Esophagus squamous epithelium (tissue), 5 donors: ENCODE results near the gene CHMP5. TPM values are rescaled to one million over a fixed set of nuclear protein-coding genes. Genes with fewer than 3 reads are reported as not detected.
"Not testable (repeated sequence)": the region's sequence is repeated elsewhere in the genome, so short reads cannot be mapped to it uniquely, and the experiment has no call there.

Experiments
- DNase-seq: peaks from one replicate; lab custom pipeline; 2025; lab: John Stamatoyannopoulos, UW
- H3K27ac ChIP-seq, 4 donors: fragments of 200-600 bp; sonication (generic); one replicate each; pipeline ENCODE4 v1.5.1; 2016 to 2019; ENCODE audit warnings: mild to moderate bottlenecking in 1 of 4
- H3K27me3 ChIP-seq, 4 donors: fragments of 200-600 bp; sonication (generic); 1 replicate in 3 of 4; 2 replicates in 1 of 4; pipeline versions ENCODE4 v1.5.1 to v1.6.0; 2017 to 2021; ENCODE audit warnings: antibody characterized with exemption in 1 of 4
- H3K36me3 ChIP-seq, 3 donors: fragments of 200-600 bp; sonication (generic); one replicate each; pipeline ENCODE4 v1.5.1; 2016 to 2019
- H3K4me1 ChIP-seq, 3 donors: fragments of 200-600 bp; sonication (generic); one replicate each; pipeline ENCODE4 v1.5.1; 2017 to 2019
- H3K4me3 ChIP-seq, 4 donors: fragments of 200-600 bp; sonication (generic); 1 replicate in 3 of 4; 2 replicates in 1 of 4; pipeline ENCODE4 v1.5.1; 2016 to 2019; ENCODE audit warnings: mild to moderate bottlenecking in 2 of 4, moderate library complexity in 1 of 4
- H3K9me3 ChIP-seq, 3 donors: fragments of 200-600 bp; sonication (generic); one replicate each; pipeline ENCODE4 v1.5.1; 2016 to 2019
- CTCF ChIP-seq, 6 experiments: fragments of 450-650 bp in 4 of 6; fragments of 200-600 bp in 2 of 6; sonication (generic) in 2 of 6; IDR thresholded peaks; one replicate each; pipeline ENCODE4 v1.5.1; 2016 to 2019; ENCODE audit warnings: antibody characterized with exemption in 6 of 6, mild to moderate bottlenecking in 4 of 6, moderate library complexity in 4 of 6
- POLR2A ChIP-seq, 4 donors: fragments of 450-650 bp; IDR thresholded peaks; one replicate each; pipeline ENCODE4 v1.6.1; 2017; ENCODE audit warnings: antibody characterized with exemption in 4 of 4, mild to moderate bottlenecking in 4 of 4, moderate library complexity in 3 of 4
- WGBS, 2 donors: methylation state at CpG; one replicate each; pipeline ENCODE4 v1.1.5; 2018; 5-methylcytosine and 5-hydroxymethylcytosine counted together
- intact Hi-C: fragments of 100-400 bp; cut with DNase I; formaldehyde crosslinking; loops from one replicate; pipeline ENCODE4 v1.15.0; 2022
- total RNA-seq, 4 donors: library from RNA; depleted of rRNA; stranded (reverse); fragments of >200 nt; gene quantifications; one replicate each; pipeline ENCODE4 v1.1.0, GENCODE V29; 2016
- donor health status: DM: yes; HTN: yes; CAD: no.

Gene CHMP5
- total RNA-seq, 4 donors from 2014 or later: 37.7 to 62.5 (median 54.2) TPM

- intact Hi-C loops: no loop called here
- peak overlapping the region in 2 of 4 donors; percentile 7 to 50 for H3K27ac ChIP-seq
- H3K9me3 ChIP-seq: no peaks in the 10 kb centered on the region
- WGBS, 2 donors: 63 to 78% methylated on average over 2 of the region's 2 CpGs
- DNase-seq: no peak
- no peaks in the 10 kb centered on the region for H3K27me3 ChIP-seq
- H3K4me3 ChIP-seq: no peak overlapping the region
- H3K4me1 ChIP-seq: peaks cover 0 to 25% (median 3%) of the 10 kb centered on the region in 3 donors
- TF ChIP-seq CTCF (IDR thresholded peaks at IDR 0.05): no peak
- no peak for TF ChIP-seq POLR2A (IDR thresholded peaks at IDR 0.05)
- peaks cover 30 to 100% (median 60%) of the 10 kb centered on the region in 3 donors for H3K36me3 ChIP-seq
These were observed 45.9 kb downstream of the CHMP5 start for GRCh38 chr9:33310748-33311147.

- Histone ChIP-seq H3K36me3 (peaks cover 30 to 100% (median 57%) of the 10 kb centered on the region in 3 donors), H3K27ac (no peak overlapping the region), H3K27me3 (no peaks in the 10 kb centered on the region), H3K4me1 (peaks cover 0 to 25% (median 3%) of the 10 kb centered on the region in 3 donors), H3K4me3 (no peak overlapping the region), H3K9me3 (no peaks in the 10 kb centered on the region)
- intact Hi-C loops: no loop called here
- no peak for DNase-seq
- no peak for TF ChIP-seq POLR2A (IDR thresholded peaks at IDR 0.05)
- TF ChIP-seq CTCF (IDR thresholded peaks at IDR 0.05): no peak
- 69 to 84% methylated on average over 2 of the region's 2 CpGs for WGBS, 2 donors
These were observed 47.1 kb downstream of the CHMP5 start for GRCh38 chr9:33311953-33312352.

DNA sequence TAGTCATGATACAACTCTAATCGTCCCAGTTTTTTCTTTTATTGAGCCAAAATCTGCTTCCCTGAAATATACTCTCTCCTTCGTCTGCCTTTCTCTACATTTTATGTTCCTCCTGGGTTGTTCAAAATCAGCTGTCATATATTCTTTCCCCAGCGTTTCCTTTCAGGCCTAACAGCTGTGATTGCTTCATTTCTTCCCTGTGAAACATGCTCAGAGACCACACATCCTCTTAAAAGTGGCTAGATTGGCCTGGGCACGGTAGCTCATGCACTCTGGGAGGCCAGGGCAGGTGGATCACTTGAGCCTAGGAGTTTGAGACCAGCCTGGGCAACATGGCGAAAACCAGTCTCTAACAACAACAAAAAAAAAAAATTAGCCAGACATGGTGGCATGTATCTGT lies 50.5 kb downstream of the CHMP5 start:
- H3K36me3 ChIP-seq: peaks cover 20 to 100% (median 66%) of the 10 kb centered on the region in 3 donors
- TF ChIP-seq CTCF (IDR thresholded peaks at IDR 0.05): no peak
- no peak for TF ChIP-seq POLR2A (IDR thresholded peaks at IDR 0.05)
- intact Hi-C loops: no loop called here

DNA sequence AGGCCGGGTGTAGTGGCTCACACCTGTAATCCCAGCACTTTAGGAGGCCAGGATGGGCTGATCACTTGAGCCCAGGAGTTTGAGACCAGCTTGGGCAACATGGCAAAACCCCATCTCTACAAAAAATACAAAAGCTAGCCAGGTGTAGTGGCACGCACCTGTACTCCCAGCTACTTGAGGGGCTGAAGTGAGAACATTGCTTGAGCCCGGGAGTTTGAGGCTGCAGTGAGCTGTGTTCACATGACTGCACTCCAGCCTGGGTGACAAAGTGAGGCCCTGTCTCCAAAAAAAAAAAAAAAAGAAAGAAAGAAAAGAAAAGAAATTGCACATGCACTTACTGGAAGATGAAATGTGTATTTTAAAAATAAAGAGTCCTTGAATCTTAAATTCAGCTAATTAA lies 52.3 kb downstream of the CHMP5 start:
- peaks cover 6 to 22% (median 18%) of the 10 kb centered on the region in 3 donors for H3K4me1 ChIP-seq
- H3K27ac ChIP-seq, intact Hi-C loops, H3K4me3 ChIP-seq, DNase-seq, H3K27me3 ChIP-seq, H3K9me3 ChIP-seq: not testable (repeated sequence)
- peaks cover 14 to 100% (median 58%) of the 10 kb centered on the region in 3 donors for H3K36me3 ChIP-seq
- WGBS, 2 donors: 88 to 95% methylated on average over 3 of the region's 3 CpGs

More for the DNA sequence above, 50.5 kb downstream of the CHMP5 start:
- Histone ChIP-seq H3K4me1 (peaks cover 6 to 15% (median 7%) of the 10 kb centered on the region in 3 donors), H3K4me3 (no peak overlapping the region), H3K27ac (no peak overlapping the region), H3K27me3 (no peaks in the 10 kb centered on the region), H3K9me3 (no peaks in the 10 kb centered on the region)
- no peak for DNase-seq
- 71 to 78% methylated on average over 3 to 5 of the region's 5 CpGs for WGBS, 2 donors

DNA sequence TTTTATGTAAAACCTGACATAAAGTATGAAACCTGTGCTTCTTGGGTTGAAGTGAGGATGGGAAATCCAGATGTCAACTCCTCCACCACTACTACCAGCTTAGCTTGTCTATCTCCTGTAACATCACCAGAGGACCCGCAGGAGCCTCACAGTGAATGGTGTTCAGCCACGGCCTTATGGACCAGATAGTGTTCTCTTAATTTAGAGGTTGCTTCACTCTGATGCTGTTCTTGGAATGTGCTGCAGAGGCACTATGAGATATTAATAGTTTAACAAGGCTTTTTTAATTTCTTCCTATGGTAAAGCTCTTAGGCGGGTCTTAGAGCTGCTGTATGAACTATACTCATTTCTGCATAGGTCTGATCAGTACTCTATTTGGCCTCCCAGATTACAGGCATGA lies 53.4 kb downstream of the CHMP5 start:
- H3K36me3 ChIP-seq: peaks cover 25 to 100% (median 50%) of the 10 kb centered on the region in 3 donors
- 86 to 92% methylated on average over 2 to 3 of the region's 3 CpGs for WGBS, 2 donors
- peaks cover 6 to 22% (median 18%) of the 10 kb centered on the region in 3 donors for H3K4me1 ChIP-seq
- TF ChIP-seq CTCF (IDR thresholded peaks at IDR 0.05) (no peak), POLR2A (IDR thresholded peaks at IDR 0.05) (no peak)
- no peak for DNase-seq
- H3K27me3 ChIP-seq: no peaks in the 10 kb centered on the region
- no peaks in the 10 kb centered on the region for H3K9me3 ChIP-seq
- intact Hi-C loops: no loop called here
- no peak overlapping the region for H3K27ac ChIP-seq
- no peak overlapping the region for H3K4me3 ChIP-seq

- no peak for TF ChIP-seq POLR2A (IDR thresholded peaks at IDR 0.05)
- no peak for TF ChIP-seq CTCF (IDR thresholded peaks at IDR 0.05)
- intact Hi-C loops: no loop called here
- peaks cover 28 to 100% (median 48%) of the 10 kb centered on the region in 3 donors for H3K36me3 ChIP-seq
- H3K27ac ChIP-seq: no peak overlapping the region
- DNase-seq: no peak
- H3K9me3 ChIP-seq: no peaks in the 10 kb centered on the region
- H3K27me3 ChIP-seq: no peaks in the 10 kb centered on the region
- 82 to 91% methylated on average over 8 of the region's 8 CpGs for WGBS, 2 donors
- no peak overlapping the region for H3K4me3 ChIP-seq
- peaks cover 6 to 22% (median 18%) of the 10 kb centered on the region in 3 donors for H3K4me1 ChIP-seq
These were observed 53.9 kb downstream of the CHMP5 start for GRCh38 chr9:33318781-33319180.
